GM19397 (cell line): ENCODE results near the gene PEDS1.
"Not testable (repeated sequence)": the region's sequence is repeated elsewhere in the genome, so short reads cannot be mapped to it uniquely, and the experiment has no call there.

Source experiments
- ATAC-seq: cut with Tn5 transposase; IDR thresholded peaks from one replicate; pipeline ENCODE4 v1.9.1; 2021; ENCODE audit warnings: mild to moderate bottlenecking, moderate library complexity; ENCODE audit not compliant: unreplicated experiment

The PEDS1 gene

DNA sequence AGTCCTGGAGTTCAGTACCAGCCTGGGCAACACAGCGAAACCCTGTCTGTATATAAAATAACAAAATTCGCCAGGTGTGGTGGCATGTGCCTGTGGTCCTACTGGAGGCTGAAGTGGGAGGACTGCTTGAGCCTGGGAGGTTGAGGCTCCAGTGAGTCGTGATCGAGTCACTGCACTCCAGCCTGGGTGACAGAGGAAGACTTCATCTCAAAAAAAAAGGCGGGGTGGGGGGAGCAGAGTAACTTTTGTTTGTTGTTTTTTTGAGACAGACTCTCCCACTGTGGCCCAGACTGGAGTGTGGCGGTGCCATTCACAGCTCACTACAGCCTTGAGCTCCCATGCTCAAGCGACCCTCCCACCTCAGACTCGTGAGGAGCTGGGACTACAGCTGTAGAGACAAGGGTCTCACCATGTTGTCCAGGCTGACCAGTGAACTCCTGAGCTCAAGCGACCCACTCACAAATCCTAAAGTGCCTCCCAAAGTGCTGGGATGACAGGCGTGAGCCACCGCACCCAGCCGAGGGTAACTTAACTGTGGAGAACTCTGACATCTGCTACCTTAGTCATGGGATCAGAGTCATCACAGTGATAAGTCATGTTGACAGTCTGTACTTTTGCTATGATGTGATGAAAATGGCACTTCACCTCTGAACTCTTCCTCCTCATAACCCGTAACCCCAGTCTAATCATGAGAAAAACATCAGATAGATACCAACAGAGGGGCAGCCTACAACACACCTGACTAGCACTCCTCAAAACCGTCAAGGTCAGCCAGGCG lies 16.5 kb downstream of the PEDS1 start:
- ATAC-seq: no peak

DNA sequence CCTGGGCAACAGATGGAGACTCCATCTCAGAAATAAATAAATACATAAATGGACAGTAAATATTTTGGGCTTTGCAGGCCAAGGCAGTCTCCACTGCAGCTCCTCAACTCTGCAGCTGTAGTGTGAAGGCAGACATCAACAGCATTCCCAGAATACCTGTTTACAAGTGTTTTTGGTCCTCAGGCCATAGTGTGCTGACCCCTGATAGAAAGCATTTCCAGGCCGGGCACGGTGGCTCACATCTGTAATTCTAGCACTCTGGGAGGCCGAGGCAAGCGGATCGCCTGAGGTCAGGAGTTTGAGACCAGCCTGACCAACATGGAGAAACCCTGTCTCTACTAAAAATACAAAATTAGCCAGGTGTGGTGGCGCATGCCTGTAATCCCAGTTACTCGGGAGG lies 18.4 kb downstream of the PEDS1 start:
- not testable (repeated sequence) for ATAC-seq

DNA sequence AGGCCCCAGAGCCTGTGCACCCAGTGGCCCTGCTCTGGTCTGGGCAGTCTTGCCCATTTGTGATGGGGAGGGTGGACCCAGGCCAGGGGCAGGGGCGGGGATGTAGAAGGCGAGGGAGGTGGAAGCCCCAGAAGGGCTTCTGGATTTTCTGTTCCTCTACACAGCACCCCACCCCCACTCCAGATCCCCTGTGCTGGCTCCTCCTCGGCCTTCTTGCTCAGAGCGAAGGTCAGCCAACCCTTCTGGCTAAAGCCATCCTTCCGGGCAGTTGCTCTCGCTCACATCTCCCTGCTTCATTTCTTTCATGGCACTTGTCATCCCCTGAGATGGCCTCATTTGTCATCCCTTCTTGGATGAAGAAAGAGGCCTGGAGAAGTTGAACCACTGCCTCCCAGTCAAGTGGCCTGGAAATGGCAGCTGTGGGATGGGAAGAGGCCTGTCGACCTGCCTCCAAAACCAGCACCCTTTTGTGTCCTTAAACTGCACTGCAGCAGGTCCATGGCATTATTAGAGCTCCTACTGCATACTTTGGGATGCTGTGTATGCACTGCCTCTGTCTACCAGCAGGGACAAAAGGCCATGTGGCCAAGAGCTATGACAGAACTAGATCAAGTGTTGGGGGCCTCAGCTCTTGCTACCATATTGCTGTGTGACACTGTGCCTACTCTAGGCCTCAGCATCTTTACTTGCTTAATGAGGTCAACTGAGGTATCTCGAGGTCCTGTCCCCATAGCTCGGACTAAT lies 19.9 kb downstream of the PEDS1 start:
- no peak for ATAC-seq

DNA sequence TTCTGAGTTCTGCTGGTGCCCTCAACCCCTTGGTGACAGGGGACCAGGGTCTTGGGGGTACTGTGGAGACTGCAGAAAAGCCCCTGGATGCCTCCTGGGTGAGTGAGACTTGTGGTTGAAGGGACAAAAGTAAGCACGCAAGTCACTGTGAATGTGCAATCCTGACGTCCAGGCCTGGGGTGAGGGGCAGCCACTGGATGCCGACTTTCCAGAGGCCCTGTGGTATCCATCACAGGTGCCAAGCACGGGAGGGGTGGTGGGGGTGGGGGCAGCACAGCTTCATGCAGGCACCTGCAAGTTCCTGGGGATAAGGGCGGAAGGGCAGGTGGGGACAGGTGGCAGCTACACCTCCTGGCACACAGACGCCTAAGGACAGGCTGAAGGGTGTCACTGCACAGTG lies 20.5 kb downstream of the PEDS1 start:
- no peak for ATAC-seq

DNA sequence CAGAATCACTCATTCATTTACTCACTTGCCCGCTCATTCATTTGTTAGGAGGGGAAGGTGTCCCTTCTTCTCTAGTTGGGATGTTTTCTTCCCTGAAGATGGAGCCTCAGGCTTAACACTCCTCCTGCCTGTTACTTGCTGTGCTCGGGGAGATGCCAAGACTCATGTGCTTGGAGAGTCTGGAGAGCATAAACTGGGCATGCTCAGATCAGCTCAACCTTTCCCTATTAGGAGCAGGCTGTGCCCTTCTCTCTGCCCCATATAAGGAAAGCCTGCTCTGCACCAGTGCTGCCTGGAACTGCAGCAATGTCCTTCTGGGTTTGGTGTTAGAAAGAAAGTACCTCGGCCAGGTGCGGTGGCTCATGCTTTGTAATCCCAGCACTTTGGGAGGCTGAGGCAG lies 22.5 kb downstream of the PEDS1 start:
- no peak for ATAC-seq

DNA sequence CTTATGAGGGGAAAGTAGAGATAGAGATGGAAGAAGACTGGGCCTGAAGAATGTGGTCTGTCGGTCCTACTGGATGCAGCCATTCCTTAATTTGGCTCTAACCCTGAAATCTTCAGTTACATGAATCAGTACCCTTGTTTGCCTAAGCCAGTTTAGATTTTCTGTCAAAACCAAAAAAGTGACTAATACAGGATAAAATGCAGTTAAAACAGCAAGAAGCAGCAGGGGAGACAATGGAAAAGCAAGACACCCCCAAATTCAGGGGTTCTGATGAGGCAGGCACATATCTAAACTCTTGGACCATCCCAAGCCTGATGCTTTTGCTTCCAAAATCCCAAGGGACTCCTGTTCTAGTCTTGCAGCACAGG lies 23.2 kb downstream of the PEDS1 start:
- ATAC-seq: no peak

DNA sequence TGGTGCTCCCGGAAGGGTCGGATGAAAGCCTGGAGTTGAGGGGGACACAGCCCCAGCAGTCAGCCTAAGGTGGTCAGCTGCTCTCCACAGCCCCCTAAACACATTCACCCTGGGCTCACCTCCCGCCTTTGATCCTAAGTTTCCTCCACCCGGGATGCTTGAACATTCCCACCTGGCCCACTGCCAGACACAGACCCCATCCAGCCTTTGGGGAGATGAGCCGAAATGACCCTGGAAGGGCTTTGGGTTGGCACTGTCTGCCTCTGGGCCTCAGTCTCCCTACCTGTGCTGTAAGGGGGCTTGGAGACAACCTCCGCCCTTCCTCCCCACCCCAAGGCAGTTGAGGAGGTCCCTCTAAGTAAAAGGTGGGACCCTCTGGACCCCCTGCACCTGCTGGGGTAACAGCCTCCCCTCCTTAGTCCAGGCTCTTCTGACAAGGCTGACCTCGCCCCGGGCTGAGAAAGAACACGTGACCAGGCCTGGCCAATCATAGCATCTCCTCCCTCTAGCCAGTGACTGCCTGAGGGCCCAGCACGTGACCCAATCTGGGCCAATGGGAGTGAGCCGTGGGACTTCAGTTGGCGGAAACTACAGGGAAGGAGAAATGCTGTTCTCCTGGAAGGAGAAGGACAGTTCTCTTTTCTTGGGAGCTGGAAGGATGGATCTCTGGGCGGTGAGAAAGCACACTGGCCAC lies 23.7 kb downstream of the PEDS1 start:
- no peak for ATAC-seq

DNA sequence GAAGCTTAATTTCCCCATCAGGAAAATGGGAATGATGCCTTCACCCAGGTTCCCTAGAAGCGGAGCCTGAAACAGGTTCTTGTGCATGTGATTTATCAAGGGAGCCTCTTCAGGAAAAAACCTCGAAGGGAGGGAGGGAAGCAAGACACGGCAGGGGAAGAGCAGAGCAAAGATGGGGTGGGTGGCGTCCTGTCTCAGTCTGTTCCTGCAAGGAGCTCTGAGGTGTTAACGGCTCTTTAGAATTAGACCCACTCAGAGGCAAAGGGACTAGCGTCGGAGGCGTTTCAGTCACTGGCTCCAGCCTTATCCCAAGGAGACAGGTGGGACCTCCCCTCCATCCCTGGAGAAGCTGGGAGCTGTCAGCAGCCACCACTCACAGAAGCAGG lies 25.0 kb downstream of the PEDS1 start:
- no peak for ATAC-seq

DNA sequence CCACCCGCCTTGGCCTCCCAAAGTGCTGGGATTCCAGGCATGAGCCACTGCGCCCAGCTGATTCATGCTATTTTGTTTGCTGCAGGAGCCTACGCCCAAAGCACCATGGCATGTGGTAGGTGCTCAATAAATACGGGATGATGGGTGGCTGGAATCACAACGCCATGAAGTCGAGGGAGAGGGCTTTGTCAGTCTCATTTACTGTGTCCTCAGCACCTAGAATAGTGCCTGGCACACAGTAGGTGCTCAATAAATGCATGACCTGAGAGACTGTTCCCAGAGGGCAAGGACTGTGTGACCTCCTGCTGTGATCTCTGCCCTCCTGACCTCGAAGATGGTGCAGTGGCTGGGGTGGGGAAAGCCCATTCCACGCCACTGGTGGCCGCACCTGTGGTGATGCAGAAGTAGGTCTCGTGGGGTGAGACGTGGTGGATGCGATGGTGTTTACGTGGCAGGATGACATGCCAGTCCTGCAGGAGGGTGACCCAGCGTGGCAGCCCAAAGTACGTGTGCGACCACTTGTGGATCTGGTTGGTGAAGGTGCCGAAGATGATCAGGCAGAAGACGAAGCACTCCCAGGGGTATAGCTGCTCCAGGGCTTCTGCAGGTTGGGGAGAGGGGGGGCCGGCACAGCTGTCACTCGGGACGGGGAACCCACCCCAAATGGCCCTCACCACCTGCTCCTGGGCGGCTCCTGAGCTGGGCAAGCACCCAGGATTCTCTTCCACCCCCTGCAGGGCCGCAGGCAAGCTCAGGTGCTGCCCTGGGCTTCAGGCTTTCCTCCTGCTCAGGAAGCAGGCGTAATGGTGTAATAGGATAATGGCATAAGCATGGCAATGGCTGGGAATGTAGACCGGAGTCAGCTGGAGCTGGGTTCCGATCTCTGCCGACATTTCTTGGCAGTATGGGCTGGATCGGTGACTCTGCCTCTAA lies 25.7 kb downstream of the PEDS1 start:
- ATAC-seq: no peak

DNA sequence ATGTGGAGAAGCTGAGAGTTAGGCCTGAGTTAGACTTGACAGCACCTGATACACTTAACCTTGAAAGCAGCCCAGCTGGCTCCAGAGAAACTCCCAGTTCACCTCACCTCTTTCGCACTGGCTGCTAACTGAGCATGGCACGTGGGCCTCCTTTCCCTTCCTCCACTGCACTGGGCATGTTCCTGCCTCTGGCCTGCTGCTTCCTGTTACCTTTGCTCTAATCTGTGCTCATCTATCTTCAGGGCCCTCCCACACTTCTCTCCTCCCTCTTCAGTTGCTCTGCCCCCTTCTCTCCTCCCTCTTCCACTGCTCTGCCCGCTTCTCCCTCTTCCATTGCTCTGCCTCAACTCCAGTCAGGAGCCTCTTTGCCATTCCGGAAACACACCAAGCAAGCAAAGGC lies 26.9 kb downstream of the PEDS1 start:
- ATAC-seq: no peak

DNA sequence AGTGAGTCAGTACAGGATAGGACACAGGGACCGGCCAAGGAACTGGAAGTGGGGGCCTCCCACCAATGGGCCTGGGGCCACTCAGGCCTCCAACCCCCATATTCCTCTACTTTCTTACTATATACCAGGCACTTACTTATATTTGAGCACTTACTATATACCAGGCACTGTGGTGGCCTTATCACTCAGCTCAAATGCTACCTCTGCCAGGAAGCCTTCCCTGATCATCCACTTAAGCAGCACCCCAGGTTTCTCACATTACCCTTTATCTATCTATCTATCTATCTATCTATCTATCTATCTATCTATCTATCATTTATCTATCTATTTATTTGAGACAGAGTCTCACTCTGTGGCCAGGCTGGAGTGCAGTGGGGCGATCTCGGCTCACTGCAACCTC lies 28.2 kb downstream of the PEDS1 start:
- ATAC-seq: no peak

DNA sequence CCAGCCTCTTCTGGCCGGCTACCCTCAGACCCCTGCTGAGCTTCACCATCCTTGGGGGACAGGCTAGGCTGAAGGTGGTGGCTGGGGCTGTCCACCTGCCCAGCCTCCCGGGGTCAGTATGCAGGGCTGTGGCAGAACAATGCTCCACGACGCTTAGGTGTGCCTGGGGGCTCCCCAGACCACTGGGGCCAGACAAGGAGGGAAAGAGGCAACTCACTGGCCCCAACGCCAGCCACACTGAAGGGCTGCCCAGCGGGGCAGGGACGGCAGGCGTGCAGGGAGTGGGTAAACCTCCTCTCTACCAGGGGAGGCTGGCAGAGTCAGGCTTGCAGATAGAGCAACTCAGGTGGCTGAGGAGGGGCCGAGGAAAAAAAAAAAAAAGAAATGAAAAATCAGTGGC lies 29.0 kb downstream of the PEDS1 start:
- ATAC-seq: no peak

DNA sequence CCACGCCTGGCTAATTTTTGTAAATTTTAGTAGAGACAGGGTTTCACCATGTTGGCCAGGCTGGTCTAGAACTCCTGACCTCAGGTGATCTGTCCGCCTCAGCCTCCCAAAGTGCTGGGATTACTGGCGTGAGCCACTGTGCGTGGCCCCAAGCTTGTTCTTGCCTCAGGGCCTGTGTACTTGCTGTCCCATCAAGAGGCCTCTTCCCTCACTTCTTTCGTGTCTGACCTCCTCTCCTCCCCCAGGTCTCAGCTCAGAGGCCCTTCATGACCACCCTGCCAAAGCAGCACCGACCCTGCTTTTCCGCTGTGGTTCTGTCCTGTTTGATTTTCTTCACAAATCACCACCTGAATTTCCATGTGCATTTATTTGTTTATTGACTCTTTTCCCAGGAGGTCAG lies 30.1 kb downstream of the PEDS1 start:
- ATAC-seq: no peak

DNA sequence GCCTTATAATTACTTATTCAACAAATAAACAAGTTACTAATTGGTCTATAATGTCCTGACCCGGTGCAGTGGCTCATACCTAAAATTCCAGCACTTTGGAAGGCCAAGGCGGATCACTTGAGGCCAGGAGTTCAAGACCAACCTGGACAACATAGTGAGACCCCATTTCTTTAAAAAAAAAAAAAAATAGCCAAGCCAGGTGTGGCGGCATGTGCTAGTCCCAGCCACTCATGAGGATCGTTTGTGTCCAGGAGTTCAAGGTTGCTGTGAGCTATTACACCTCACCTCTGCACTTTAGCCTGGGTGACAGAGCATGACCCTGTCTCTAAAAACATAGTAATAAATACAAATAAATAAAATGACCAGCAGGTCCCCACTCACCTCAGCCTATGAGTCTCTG lies 30.8 kb downstream of the PEDS1 start:
- no peak for ATAC-seq

DNA sequence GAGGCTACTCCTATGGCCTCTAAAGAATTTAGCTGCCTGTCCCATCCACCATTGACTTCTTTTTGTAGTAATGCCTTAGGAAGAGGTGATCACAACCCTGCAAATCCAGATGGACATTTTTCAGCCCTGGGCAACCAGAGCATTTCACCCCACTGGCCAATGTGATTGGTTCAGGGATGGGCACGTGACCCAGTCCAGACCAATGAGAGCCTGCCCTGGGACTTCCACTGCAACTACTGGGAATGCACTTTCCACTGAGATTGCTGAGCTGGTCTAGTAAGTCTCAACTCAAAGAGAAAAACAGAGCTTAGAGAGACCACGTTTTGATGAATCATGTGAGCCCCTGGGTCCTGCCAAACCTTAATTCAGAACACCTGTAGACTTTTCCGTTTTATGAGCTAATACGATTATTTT lies 31.7 kb downstream of the PEDS1 start:
- ATAC-seq: no peak

DNA sequence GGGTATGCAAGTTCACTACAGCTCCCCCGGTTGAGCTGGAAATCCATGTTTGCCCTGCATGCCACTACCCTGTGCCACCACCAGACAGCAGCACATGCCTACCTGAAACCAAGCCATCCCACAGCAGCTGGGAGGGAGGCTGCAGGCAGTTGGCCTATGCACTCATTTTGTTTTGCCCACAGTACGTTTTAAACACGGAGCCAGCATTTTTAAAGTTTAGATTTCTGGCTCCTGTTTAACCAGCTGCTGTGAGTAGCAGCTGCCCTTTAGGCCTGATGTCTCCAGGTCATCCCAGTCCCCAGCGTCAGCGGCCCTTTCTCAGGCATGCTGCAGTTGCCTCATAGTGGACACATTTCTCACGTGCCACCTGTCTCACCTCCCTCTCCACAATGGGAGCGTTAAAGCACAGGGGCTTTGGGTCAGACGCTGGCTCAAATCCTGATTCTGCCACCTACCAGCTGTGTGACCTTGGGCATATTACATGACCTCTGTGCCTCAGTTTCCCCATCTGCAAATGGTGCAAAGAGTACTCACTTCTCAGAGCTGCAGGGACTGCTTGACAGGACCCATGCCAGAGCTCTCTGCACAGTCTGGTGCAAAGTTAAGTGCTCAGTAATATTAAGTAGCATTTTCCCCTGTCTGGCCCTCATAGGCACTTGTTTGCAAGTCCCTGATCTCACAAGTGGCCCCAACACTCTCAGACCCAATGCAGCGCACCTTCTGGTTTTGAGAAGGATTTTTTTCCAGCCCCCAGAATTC lies 32.4 kb downstream of the PEDS1 start:
- no peak for ATAC-seq

DNA sequence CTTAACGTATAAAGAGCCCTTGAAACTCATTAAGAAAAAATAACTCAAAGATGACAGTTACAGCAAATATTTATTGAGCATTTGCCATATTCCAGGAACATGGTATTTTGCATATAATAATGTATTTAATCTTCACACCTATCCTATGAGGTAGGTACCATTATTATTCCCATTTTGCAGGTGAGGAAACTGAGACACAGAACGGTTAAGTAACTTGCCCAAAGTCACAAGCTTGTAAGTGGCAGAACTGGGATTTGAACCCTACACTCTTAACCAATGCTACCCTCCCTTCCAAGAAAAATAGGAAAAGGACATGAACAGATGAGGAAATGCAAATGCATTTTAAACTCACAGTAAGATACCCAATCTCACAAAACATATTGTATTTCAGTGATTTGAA lies 35.3 kb downstream of the PEDS1 start:
- ATAC-seq: no peak

DNA sequence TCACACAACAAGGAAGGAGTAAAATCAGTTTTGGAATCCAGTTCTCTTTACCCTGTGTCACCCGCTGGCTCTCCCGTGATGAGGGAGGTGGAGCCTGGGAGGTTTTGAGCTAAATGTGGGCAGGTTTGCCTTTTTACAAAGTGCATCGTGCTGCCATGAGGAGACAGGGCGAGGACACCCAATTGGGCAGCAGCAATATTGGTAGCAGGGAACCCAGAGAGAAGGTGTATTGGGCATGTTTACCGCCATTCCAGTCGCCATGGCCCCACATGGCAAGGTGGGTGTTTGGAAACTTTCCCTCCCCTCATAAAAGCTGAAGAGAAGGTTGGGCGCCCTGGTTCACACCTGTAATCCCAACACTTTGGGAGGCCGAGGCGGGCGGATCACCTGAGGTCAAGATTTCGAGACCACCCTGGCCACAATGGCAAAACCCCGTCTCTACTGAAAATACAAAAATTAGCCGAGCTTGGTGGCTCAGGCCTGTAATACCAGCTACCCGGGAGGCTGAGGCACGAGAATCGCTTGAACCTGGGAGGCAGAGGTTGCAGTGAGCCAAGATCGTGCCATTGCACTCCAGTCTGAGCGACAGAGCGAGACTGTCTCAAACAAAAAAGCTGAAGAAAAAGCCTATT lies 37.0 kb downstream of the PEDS1 start:
- ATAC-seq: no peak

DNA sequence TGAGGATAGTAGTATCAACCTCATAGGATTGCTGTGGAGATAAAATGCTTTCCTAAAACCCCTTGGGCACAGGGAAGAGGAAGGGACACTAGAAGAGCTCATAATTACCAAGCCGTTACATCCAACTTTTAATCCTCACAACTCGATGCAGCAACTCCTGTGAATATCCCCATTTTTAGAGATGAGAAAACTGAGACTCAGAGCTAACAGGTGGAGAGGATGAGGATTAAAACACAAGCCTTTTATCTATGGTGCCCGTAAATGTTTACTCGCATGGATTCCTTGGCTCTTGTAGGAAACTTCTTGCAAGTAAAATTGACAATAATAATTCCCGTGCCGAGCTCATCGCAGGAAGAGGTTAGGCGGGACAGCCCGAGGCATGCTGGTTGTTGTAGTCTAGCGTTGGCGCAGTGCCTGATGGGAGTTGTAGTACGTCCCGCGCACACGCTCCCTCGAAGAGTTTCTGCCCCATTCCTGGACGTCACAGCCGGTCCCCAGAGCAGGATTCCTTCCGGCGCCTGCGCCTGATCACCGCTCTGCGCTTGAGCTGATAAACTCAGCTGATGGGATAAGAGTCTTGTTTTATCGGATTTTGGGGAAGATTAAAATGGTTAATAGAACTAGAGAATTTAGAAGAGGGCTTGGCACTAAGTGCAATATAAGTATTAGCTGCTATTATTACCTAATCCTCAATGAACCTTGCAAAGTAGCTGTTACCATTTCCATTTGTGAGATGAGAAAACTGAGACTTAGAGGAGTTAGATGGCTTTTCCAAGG lies 37.7 kb downstream of the PEDS1 start:
- peak; percentile 77 for ATAC-seq
